SK-N-SH treated with all-trans-retinoic acid at 6 μM for 48 hours (cell line): ENCODE data around the gene LAX1.

Experiments used
- ARNTL ChIP-seq: fragments of 450-650 bp; formaldehyde crosslinking; IDR thresholded peaks from 2 replicates; pipeline ENCODE4 v1.5.0; 2020; ENCODE audit warnings: low read depth, mild to moderate bottlenecking, moderate library complexity, borderline replicate concordance
- CSDC2 ChIP-seq: fragments of 250-450 bp; sonication (Bioruptor Pico); IDR thresholded peaks from 2 replicates; pipeline ENCODE4 v1.5.0; 2020; ENCODE audit warnings: mild to moderate bottlenecking, moderate library complexity
- OSR1 ChIP-seq: fragments of 250-450 bp; sonication (Bioruptor Pico); IDR thresholded peaks from 2 replicates; pipeline ENCODE4 v1.8.0; 2022; ENCODE audit warnings: moderate library complexity, mild to moderate bottlenecking, inconsistent platforms
- ZFP3 ChIP-seq: fragments of 250-450 bp; sonication (Bioruptor Pico); IDR thresholded peaks from 2 replicates; pipeline ENCODE4 v1.5.0; 2020; ENCODE audit warnings: mild to moderate bottlenecking, moderate library complexity
- TF ChIP-seq, protein P1 (sequence below): fragments of 250-450 bp; sonication (Bioruptor Pico); IDR thresholded peaks from 2 replicates; pipeline ENCODE4 v1.8.0; 2020; ENCODE audit warnings: mild to moderate bottlenecking, moderate library complexity, borderline replicate concordance
- TF ChIP-seq, protein P2 (sequence below): fragments of 250-450 bp; sonication (Bioruptor Pico); IDR thresholded peaks from 2 replicates; pipeline ENCODE4 v1.5.1; 2020; ENCODE audit warnings: low read depth, mild to moderate bottlenecking, moderate library complexity

DNA sequence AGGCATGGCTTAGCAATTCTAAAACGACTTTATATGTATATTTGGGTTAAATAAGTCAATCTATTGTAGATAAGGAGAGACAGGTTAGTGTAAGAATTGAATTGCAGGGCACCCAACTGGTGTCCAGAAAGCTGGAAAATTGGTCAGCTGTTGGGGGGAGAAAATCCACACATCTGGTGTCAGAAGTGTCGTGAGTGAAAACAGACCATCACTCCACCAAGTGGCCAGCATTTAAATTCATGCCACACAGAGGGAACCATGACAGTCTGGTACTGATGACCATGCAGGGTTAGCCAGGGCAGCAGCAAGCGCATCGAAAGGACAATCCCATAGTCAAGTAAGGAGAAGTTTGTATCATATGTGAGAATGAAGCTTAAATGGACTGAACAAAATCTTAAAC, 11.7 kb downstream of the LAX1 start:
- no peak for TF ChIP-seq ARNTL
- no peak for TF ChIP-seq ZFP3
- TF ChIP-seq, protein P1, sequence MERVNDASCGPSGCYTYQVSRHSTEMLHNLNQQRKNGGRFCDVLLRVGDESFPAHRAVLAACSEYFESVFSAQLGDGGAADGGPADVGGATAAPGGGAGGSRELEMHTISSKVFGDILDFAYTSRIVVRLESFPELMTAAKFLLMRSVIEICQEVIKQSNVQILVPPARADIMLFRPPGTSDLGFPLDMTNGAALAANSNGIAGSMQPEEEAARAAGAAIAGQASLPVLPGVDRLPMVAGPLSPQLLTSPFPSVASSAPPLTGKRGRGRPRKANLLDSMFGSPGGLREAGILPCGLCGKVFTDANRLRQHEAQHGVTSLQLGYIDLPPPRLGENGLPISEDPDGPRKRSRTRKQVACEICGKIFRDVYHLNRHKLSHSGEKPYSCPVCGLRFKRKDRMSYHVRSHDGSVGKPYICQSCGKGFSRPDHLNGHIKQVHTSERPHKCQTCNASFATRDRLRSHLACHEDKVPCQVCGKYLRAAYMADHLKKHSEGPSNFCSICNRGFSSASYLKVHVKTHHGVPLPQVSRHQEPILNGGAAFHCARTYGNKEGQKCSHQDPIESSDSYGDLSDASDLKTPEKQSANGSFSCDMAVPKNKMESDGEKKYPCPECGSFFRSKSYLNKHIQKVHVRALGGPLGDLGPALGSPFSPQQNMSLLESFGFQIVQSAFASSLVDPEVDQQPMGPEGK (CRISPR knock-in tag): no peak
- no peak for TF ChIP-seq OSR1
- TF ChIP-seq, protein P2, sequence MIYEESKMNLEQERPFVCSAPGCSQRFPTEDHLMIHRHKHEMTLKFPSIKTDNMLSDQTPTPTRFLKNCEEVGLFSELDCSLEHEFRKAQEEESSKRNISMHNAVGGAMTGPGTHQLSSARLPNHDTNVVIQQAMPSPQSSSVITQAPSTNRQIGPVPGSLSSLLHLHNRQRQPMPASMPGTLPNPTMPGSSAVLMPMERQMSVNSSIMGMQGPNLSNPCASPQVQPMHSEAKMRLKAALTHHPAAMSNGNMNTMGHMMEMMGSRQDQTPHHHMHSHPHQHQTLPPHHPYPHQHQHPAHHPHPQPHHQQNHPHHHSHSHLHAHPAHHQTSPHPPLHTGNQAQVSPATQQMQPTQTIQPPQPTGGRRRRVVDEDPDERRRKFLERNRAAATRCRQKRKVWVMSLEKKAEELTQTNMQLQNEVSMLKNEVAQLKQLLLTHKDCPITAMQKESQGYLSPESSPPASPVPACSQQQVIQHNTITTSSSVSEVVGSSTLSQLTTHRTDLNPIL (CRISPR knock-in tag): no peak
- TF ChIP-seq CSDC2 (CRISPR knock-in tag): no peak
